HepG2 (cell line): ENCODE results near the gene SLIT3.

ENCODE experiments used
- GABPA ChIP-seq, 2 experiments: IDR thresholded peaks; 2 replicates each; pipeline ENCODE4 v1.6.1; 2011 to 2016; ENCODE audit warnings: low read depth in 2 of 2, low read length in 1 of 2, missing biosample characterization in 1 of 2, missing genetic modification characterization in 1 of 2
- MYC ChIP-seq: sonication (generic); formaldehyde crosslinking; IDR thresholded peaks from 2 replicates; pipeline ENCODE4 v1.9.0; 2021; ENCODE audit warnings: missing genetic modification reagents, borderline replicate concordance
- PPARG ChIP-seq: conservative IDR thresholded peaks from 2 replicates; pipeline ENCODE4 v1.6.1; 2016; ENCODE audit warnings: missing biosample characterization, missing genetic modification reagents
- PRMT3 ChIP-seq: sonication (generic); formaldehyde crosslinking; IDR thresholded peaks from 2 replicates; pipeline ENCODE4 v1.8.1; 2022; ENCODE audit warnings: low read depth, mild to moderate bottlenecking, moderate library complexity, missing genetic modification reagents, borderline replicate concordance
- SMAD3 ChIP-seq: sonication (generic); formaldehyde crosslinking; IDR thresholded peaks from 2 replicates; pipeline ENCODE4 v1.4.0; 2020; ENCODE audit warnings: missing genetic modification reagents
- SP1 ChIP-seq, 2 experiments: fragments of 450-650 bp in 1 of 2; sonication (generic) in 1 of 2; formaldehyde crosslinking in 1 of 2; IDR thresholded peaks; 2 replicates each; pipeline versions ENCODE4 v1.4.0 to v1.6.1; 2016 to 2020; ENCODE audit warnings: missing genetic modification reagents in 1 of 2
- ZBTB43 ChIP-seq: sonication (generic); formaldehyde crosslinking; conservative IDR thresholded peaks from 2 replicates; pipeline ENCODE4 v1.4.0; 2020; ENCODE audit warnings: missing genetic modification reagents
- ZNF101 ChIP-seq: sonication (generic); formaldehyde crosslinking; IDR thresholded peaks from 2 replicates; pipeline ENCODE4 v1.4.0; 2020; ENCODE audit warnings: mild to moderate bottlenecking, low read depth, missing genetic modification reagents, borderline replicate concordance
- TF ChIP-seq, protein P1 (sequence below): sonication (generic); formaldehyde crosslinking; IDR thresholded peaks from 2 replicates; pipeline ENCODE4 v1.8.1; 2022; ENCODE audit warnings: mild to moderate bottlenecking, missing genetic modification reagents
- TF ChIP-seq, protein P2 (sequence below), 2 experiments: IDR thresholded peaks; 2 replicates each; pipeline ENCODE4 v1.6.1; 2011 to 2012; ENCODE audit warnings: low read length in 2 of 2, borderline replicate concordance in 1 of 2, low read depth in 1 of 2, mild to moderate bottlenecking in 1 of 2, moderate library complexity in 1 of 2

- TF ChIP-seq, protein P1, sequence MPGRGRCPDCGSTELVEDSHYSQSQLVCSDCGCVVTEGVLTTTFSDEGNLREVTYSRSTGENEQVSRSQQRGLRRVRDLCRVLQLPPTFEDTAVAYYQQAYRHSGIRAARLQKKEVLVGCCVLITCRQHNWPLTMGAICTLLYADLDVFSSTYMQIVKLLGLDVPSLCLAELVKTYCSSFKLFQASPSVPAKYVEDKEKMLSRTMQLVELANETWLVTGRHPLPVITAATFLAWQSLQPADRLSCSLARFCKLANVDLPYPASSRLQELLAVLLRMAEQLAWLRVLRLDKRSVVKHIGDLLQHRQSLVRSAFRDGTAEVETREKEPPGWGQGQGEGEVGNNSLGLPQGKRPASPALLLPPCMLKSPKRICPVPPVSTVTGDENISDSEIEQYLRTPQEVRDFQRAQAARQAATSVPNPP (CRISPR knock-in tag) = no peak
- TF ChIP-seq, protein P2, sequence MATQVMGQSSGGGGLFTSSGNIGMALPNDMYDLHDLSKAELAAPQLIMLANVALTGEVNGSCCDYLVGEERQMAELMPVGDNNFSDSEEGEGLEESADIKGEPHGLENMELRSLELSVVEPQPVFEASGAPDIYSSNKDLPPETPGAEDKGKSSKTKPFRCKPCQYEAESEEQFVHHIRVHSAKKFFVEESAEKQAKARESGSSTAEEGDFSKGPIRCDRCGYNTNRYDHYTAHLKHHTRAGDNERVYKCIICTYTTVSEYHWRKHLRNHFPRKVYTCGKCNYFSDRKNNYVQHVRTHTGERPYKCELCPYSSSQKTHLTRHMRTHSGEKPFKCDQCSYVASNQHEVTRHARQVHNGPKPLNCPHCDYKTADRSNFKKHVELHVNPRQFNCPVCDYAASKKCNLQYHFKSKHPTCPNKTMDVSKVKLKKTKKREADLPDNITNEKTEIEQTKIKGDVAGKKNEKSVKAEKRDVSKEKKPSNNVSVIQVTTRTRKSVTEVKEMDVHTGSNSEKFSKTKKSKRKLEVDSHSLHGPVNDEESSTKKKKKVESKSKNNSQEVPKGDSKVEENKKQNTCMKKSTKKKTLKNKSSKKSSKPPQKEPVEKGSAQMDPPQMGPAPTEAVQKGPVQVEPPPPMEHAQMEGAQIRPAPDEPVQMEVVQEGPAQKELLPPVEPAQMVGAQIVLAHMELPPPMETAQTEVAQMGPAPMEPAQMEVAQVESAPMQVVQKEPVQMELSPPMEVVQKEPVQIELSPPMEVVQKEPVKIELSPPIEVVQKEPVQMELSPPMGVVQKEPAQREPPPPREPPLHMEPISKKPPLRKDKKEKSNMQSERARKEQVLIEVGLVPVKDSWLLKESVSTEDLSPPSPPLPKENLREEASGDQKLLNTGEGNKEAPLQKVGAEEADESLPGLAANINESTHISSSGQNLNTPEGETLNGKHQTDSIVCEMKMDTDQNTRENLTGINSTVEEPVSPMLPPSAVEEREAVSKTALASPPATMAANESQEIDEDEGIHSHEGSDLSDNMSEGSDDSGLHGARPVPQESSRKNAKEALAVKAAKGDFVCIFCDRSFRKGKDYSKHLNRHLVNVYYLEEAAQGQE (IDR thresholded peaks at IDR 0.05; ENCODE audit: borderline replicate concordance in 1 of 2, low read depth in 1 of 2, low read length in 2 of 2) = no peak
- TF ChIP-seq MYC (CRISPR knock-in tag) (no peak), PPARG (CRISPR knock-in tag) (no peak), ZBTB43 (CRISPR knock-in tag) (no peak), PRMT3 (CRISPR knock-in tag) (no peak), GABPA (IDR thresholded peaks at IDR 0.05; ENCODE audit: low read depth, low read length) (no peak), GABPA (CRISPR knock-in tag; IDR thresholded peaks at IDR 0.05; ENCODE audit: low read depth) (no peak), ZNF101 (CRISPR knock-in tag) (no peak), SMAD3 (CRISPR knock-in tag) (no peak), SP1 (IDR thresholded peaks at IDR 0.05) (no peak), SP1 (CRISPR knock-in tag; IDR thresholded peaks at IDR 0.05) (no peak)
Measured at GRCh38 chr5:169268019-169268418, 32.9 kb downstream of the SLIT3 start.
